Activated CD4-positive, alpha-beta T cell treated with anti-CD3 and anti-CD28 coated beads for 48 hours (primary cell): ENCODE results near the gene LRPAP1.

ENCODE experiments used
- DNase-seq: peaks from one replicate; pipeline ENCODE4 v3.0.0-alpha.2; 2020

LRPAP1 gene

GRCh38 chr4:3483471-3483921, 48.7 kb downstream of the LRPAP1 start:
- no peak for DNase-seq

DNA sequence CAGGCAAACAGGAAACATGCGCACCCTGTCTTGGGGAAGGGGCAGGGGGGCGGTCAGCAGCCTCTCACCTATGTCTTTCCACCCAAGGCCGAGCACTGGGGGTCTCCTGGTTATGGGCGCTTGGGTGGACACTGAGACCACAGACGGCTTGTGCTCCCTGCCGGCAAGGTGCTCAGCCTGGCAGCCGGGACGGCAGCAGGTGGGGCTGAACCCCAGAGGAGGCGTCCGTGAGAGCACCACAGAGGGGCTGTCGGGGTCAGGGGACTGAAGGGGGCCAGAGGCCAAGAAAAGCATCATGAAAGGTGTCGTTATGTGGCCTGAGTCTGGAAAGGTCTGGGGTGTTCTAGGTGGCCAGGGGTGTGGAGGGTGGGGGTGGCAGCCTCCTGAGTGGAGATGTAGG, 49.5 kb downstream of the LRPAP1 start:
- DNase-seq = no peak

DNA sequence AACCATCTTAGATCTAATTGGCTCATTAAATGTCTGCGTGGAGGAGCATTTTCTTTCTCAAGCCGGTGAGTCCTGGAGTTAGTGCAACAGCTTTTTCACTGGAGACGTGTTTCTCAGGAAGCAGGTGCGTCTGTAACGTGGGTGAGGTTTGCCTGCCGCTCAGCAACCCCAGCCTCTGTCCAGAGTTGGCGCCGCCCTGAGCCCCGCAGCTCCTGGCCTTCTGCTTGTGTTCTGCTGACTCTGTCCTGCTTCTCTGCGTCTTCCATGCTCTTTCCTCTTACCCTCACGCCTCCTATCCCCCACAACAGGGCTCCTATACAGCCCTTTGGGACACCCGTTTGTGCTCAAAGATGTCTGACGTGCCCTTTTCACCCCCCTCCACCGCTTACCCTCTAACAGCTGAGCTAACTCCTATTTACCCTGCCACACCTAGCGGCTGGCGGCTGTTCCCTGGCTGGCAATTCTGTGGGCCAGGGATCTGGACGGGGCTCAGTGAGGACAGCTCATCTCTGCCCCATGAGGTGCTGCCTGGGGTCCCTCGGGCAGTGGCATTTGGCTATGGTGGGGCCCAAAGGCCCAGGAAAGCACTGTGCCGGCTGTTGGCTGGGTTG, 50.3 kb downstream of the LRPAP1 start:
- DNase-seq = no peak

DNA sequence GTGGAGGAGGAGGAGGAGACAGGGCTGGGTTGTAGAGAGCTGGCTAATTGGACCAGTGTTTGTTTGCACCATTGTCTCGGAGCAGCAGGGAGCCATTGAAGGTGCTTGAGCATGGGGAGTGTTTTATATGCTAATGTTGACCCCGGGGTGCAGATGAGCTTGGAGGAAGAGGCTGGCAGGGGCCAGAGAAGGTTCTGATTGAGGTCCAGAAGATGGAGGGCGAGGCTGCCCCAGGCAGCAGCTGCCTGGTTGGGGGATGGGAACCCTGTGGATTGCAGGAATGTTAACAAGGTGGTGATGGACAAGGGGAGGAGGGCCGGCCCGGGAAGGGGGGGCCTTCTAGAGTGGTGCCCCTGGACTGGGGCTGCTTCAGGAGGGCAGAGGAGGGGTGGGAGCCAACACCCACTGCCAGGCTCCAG, 51.1 kb downstream of the LRPAP1 start:
- no peak for DNase-seq

GRCh38 chr4:3480528-3481112, 51.6 kb downstream of the LRPAP1 start:
- peak; percentile 86 for DNase-seq

DNA sequence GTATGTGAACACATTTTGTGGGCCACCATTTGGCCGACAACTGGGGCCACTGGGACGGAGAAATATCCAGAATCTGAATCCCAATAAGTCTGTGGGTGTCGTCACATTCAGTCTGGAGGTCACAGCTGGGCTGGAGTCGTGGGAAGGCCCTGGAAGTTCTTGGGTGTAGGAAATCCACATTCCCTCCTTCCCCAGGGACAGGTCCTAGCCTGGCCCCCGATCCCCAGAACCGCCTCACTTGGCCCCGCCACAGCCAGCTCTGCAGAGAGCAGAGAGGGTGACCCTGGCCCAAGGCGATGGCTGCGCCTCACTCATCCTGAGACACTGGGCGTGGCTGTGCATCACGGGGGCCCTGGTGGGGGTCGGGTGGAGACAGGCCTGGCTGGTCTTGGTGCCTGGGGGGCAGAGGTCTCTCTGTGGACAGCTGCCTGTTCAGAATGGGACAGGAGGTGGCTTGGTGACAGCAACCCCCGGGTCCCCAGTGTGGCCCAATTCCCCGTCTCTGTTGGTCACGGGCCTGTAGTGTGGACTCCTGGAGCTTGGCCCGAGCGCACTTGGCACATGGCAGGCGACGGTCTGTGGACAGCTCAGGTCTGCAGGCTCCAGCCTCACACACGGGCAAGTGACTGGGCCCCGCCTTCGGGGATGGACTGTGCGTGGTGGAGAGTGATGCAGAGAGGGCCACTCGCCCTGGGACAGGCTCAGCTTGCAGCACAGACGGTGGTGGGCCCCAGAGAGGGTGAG, 52.7 kb downstream of the LRPAP1 start:
- no peak for DNase-seq

- no peak for DNase-seq
These were observed 53.5 kb downstream of the LRPAP1 start for GRCh38 chr4:3478446-3479357.

DNA sequence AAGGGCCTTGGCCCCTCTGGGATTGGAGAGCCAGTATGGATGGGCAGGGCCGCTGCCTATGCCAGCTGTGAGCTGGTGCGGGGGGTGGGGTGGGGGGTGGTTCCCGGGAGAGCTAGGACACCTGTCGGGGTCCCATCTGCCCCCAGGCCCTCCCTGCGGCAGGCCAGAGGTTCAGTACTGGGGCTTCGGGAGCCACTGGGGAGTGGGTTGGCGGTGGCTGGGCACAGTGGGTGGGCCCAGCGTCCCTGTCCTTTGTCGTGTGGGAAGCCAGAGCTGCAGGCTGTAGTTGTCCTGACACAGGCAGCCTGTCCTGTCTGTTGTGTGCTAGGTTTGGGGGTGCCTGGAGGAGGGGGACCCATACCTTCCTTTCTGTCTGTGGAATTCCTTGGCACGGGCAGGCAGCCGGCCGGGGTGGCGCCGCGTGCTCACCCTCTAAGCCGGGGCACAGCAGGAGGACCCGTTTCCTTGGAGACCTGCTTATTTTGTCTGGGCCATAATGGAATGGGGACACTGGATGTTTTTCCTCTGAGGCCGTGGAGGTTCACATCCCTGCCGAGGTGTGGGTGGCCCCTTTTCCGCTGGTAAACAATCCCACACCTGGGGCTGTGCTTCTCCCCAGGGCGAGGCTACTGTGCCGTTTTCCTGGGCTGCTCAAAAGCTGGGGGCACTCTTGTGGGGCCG, 54.3 kb downstream of the LRPAP1 start:
- no peak for DNase-seq

GRCh38 chr4:3476936-3477749, 55.1 kb downstream of the LRPAP1 start:
- DNase-seq = no peak

DNA sequence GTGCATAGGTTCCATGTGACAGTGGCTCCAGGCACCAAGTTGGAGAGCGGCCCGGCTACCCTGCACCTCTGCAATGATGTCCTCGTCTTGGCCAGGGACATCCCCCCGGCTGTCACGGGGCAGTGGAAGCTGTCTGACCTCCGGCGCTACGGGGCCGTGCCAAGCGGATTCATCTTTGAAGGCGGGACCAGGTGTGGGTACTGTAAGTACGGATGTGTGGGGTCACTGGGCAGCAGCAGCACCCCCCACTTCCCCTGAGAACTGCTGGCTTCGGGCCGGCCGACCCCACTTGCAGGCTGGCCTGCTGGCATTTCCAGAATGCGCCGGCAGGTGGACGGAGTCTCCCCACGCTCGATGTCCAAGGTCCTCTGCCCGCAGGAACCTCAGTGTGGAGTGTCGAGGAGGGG, 55.9 kb downstream of the LRPAP1 start:
- DNase-seq = no peak

- no peak for DNase-seq
These were observed 56.4 kb downstream of the LRPAP1 start for GRCh38 chr4:3475713-3476260.

- DNase-seq = no peak
These were observed 57.0 kb downstream of the LRPAP1 start for GRCh38 chr4:3475041-3475712.

DNA sequence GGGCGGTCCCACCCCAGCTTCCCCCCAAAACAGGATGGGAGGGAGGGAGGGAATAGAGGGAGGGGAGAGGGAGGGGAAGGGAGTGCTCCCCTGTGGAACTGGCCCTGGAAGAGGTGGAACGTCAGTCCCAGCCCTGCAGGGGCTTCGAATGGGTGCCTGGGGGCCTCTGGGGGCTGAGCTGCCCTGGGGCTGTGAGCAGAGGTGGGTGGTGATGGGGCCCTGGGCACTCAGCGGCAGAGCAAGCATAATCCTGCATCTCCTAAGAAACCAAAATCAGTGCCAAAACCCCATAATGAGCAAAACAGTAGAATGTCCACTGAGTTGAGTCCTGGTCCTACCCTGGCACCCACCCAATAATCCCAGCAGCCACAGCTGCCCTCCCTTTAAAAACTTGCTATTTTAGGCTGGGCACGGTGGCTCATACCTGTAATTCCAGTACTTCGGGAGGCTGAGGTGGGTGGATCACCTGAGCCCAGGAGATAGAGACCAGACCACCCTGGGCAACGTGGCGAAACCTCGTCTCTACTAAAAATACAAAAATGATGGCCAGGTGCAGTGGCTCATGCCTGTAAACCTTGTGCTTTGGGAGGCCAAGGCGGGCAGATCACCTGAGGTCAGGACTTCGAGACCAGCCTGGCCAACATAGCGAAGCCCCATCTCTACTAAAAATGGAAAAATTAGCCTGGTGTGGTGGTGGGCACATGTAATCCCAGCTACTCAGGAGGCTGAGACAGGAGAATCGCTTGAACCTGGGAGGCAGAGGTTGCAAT, 58.0 kb downstream of the LRPAP1 start:
- DNase-seq = no peak

- no peak for DNase-seq
These were observed 58.9 kb downstream of the LRPAP1 start for GRCh38 chr4:3473181-3473950.

- no peak for DNase-seq
These were observed 59.6 kb downstream of the LRPAP1 start for GRCh38 chr4:3472411-3473141.

- DNase-seq = no peak
These were observed 60.3 kb downstream of the LRPAP1 start for GRCh38 chr4:3471886-3472285.

- DNase-seq = no peak
These were observed 61.0 kb downstream of the LRPAP1 start for GRCh38 chr4:3471098-3471760.
